Hematopoietic multipotent progenitor cell treated with erythropoietin and hydrocortisone succinate and interleukin-3 and kit ligand, for 4 days (in vitro differentiated cells): ENCODE results near the gene NCOA3.

Experiments
- DNase-seq: peaks from one replicate; pipeline ENCODE4 v3.0.0-alpha.2; 2015

NCOA3 gene

GRCh38 chr20:47645632-47646031 lies 143.9 kb downstream of the NCOA3 start:
- DNase-seq = no peak

DNA sequence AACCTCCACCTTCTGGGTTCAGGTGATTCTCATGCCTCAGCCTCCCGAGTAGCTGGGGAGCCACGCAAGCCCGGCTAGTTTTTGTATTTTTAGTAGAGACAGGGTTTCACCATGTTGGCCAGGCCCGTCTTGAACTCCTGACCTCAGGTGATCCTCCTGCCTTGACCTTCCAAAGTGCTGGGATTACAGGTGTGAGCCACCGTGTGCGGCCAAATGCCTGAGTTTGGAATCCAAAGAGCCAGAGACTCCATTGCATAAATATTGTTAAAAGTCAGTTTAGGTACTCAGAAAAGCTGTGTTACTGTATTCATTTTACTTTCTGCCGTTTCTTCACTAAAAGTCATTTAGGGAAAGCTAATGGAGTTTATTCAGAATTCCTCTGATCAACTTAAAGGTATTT lies 146.3 kb downstream of the NCOA3 start:
- no peak for DNase-seq

GRCh38 chr20:47648943-47649342 lies 147.3 kb downstream of the NCOA3 start:
- DNase-seq = no peak

DNA sequence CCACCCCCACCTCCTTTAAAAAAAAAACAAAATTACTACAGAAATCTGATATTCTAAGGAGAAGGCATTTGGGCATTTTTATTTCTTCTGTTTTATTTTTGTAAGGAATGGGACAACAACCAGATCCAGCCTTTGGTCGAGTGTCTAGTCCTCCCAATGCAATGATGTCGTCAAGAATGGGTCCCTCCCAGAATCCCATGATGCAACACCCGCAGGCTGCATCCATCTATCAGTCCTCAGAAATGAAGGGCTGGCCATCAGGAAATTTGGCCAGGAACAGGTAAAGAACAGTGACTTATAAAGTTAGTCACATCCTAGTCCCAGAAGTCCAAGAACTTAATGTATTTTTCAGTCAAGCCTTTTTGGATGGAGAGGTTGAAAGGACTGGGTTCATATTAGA lies 150.6 kb downstream of the NCOA3 start:
- no peak for DNase-seq

DNA sequence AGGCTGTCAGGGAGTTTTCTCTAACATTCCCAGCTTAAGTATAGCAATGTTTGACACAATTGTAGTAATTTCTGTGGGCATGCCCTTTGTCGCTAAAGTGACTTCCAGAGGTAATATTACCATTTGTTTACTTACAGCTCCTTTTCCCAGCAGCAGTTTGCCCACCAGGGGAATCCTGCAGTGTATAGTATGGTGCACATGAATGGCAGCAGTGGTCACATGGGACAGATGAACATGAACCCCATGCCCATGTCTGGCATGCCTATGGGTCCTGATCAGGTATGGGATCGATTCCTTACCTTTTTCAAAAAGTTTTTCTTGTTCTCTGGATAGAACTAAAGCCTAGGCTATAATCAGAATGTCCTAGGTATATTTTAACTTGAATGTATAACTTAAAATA lies 151.1 kb downstream of the NCOA3 start:
- DNase-seq = no peak

DNA sequence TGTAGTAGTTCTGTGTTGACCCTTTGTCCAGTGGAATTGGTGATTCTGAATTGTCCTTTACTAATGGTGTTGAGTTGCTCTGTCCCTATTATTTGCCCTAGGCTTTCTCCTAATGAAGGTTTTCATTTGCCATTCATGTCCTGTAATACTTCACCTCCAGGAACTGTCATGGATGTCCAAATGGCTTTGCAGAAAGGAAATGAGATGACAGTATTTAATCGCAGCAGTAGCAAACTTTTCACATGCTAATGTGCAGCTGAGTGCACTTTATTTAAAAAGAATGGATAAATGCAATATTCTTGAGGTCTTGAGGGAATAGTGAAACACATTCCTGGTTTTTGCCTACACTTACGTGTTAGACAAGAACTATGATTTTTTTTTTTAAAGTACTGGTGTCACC lies 152.2 kb downstream of the NCOA3 start:
- no peak for DNase-seq

GRCh38 chr20:47654370-47654769 lies 152.7 kb downstream of the NCOA3 start:
- DNase-seq = no peak

DNA sequence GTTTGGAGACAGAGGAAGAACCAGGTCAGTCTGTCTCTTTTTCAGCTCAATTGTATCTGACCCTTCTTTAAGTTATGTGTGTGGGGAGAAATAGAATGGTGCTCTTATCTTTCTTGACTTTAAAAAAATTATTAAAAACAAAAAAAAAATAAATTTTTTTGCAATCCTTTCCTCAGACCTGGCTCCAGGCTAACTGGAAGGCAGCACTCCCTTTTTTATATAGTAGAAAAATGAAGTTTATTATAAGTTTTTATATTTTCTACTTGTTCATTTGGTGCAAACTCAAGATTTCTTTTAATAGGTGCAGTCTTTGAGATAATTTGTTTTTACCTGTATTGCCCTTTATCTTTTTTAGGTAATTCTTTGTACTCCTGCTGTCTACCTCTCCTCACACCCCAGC lies 153.9 kb downstream of the NCOA3 start:
- DNase-seq = no peak

GRCh38 chr20:47656318-47656717 lies 154.6 kb downstream of the NCOA3 start:
- DNase-seq = peak; percentile 59

- peak; percentile 13 for DNase-seq
Measured at GRCh38 chr20:47659904-47660601, 158.4 kb downstream of the NCOA3 start.

DNA sequence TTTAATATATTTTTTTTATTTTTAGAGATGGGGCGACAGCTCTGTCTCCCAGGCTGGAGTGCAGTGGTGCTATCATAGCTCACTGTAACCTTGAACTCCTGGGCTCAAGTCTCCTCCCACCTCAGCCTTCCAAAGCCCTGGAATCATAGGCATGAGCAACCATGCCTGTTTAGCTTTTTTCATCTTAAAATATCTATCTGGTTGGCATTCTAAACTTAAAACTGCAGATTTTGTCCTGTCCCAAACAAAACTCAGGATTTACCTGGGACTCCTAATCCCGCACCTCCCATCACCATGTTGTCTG lies 158.9 kb downstream of the NCOA3 start:
- no peak for DNase-seq

DNA sequence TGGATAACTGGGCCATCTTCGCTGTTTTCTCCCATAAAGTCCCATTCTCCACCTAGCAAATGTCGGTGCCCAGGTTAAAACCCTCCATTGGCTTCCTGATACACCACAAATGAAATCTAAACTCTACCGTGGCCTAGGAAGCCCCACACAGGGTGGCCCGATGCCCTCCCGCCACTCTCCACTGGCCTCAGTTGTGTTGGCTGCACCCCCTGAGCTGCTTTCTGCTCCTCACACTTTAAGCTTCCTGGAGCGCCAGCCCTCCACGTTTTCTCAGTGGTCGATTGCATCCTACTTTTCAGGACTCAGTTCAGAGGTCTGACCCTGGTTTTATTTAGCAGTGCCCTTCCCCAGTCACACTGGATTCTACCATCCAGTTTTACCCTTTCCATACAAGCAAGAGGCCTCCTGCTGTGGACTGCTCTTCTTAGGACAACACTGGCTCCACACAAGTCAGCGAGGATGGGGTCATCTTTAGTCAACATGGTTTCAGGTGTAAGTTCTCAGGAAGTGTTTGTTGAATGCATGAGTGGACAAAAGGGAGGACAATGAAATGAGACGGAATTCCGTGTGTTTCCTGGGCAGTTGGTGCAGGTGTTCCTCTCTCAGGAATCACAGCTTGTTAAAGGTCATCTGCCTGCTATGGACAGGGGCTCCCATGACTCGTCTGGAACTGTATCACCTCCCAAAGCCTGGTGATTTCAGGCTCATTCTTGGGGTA lies 159.5 kb downstream of the NCOA3 start:
- no peak for DNase-seq

DNA sequence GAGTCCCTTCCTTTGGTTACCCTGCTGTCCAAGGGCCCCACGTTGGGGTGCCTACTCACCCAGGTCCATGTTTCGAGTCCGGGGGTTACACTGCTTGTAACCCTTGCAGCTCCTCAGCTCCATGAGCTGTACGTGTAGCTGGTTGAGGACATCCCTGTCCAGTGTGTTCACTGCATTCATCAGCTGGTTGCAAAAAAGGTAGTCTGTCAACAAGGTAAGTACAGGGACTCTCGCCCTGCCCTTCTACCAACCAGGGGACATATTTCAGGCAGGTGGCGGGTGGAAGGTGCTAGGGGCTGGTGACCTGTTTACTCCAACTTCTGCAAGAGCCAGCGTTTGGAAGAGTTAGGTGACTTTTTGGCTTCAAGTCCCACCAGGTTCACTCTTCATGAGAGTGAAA lies 160.0 kb downstream of the NCOA3 start:
- no peak for DNase-seq

DNA sequence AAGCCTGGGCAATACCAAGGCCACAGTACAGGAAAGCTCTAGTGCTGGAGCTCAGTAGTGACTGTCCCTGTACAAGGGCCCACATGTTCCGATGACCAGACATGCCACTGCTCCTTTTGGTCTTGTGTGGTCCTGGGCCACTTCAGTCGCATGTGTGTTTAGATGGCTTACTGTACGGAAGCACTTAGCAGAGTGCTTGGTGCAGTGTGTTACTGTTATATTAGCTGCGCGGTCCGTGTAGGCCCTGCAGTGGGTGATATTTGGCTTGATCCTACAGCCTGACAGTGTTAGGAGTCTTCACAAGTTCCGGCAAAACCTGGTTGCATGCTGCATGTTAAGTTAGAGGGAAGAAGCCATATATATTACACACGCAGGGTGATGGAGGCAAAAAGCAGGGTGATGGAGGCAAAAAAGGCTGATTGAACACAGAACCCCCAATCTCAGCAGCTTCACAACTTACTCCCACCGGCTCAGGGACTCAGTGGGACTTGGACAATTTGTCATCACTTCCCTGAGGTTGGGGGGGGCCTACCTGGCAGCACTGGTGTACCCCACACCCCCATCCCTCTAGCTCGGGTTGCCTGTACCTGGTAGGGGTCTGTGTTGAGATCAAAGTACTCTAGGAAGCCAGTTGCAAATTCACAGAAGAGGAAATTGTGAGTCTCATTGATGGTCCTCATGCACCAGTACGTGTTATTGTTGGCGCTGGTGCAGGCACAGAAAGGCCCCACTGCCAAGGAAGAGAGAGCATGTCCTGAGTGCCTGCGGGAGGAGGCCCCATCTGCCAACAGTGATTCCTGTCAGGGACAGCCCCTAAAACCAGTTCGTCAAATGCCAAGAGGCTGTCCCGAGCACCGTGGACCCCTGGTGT lies 161.0 kb downstream of the NCOA3 start:
- no peak for DNase-seq

DNA sequence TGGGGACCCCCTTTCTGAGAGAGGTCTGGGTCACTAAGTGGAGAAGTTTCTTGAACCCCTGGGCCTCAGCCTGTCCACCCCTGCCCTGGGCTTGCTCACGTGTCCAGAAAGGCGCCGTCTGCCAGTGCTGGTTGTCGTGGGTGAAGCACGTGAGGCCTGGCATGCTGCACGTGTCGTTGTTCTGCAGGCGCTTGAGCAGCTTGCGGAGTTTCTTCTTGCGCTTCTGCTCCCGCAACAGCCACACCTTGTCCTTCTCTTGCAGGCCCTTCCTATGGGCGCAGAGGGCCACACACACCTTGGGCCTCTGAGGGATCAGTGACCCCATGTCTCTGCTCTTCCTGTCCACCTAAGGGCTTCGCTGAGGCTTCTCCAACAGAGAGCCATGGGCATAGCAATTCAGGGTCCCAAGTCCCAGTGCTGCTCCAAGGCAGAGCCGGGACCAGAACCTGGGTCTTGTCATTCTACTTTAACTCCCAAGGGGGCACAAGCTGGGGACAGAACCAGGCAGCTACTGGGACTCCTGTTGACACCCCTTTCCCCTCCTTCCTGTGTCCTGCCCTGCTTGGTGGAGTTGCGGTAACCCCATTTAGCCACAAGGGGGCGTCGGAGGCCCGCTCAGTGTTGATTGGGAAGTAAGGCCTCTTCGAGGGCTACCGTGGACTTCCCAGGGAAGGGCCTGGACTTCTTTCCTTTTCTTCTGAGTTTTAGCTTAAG lies 161.8 kb downstream of the NCOA3 start:
- DNase-seq = peak; percentile 80

DNA sequence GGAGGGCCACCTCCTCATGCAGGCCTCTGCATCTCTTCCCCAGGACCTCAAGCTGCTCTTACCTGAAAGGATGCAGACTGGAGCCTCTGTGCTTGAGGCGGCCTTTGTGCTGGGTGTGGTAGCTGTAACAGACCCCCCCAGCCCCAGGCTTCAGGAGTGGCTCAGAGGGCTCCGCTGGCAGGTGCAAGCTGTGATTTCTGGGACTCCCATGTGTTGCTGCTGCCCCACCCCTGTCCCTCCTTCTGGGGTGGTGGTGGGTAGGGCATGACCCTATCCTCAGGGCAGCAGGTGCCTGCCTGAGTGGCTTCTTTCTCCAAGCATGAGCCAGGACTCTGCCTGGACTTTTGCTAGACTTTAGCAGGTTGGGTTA lies 162.4 kb downstream of the NCOA3 start:
- DNase-seq = no peak

DNA sequence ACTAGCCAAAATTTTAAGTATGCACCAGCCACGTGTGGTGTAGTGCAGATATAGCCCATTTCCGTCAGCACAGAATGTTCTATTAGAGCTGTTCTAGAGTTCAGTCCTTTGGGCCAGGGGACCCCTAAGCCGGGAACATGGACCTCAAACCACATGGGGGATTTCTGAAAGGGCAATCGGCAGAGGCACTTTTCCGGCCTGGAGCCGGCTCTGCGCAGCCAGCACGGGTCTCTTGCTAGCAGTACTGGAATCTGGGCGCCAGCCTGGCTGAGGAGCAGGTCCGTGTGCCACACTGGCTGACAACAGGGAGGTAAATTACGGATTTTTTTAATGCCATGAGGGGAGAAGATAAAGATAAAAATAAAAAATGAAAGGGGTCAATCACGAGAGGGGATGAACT lies 163.1 kb downstream of the NCOA3 start:
- DNase-seq = no peak

DNA sequence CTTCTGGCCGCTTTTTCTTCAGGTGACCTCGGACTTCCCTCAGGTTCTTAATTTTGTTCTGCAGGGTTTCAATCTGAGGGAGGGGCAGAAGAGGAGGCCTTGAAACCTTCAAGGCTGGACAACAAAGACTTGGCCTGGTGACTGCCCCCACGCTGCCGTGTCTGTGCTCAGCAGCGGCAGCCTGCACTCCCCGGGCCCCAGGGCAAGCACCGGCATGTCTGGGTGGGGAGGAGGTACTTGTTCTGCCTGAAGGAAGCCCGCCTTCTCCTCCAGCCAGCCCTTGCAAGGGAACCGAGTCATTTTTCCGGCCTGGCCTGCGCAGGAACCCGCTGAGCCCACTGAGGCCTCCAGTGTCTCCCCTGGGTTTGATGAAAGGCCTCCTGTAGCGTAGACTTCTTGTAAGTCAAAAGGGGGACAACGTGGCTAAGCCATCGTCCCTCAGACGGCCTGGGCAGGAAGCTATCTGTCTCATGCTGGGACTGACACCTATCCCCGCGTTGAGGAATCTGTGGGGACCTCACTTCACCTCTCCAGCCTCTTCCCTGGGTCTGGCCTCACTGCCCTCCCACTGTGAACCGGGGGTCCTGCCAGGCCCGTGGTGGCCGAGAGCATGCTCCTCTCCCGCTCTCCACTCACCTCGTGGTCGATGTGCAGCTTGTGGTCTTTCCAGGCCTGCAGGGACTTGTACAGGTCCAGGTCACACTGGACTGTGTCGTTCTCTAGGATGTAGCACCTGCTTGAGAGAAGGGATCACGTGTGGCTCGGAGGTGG lies 163.7 kb downstream of the NCOA3 start:
- no peak for DNase-seq

DNA sequence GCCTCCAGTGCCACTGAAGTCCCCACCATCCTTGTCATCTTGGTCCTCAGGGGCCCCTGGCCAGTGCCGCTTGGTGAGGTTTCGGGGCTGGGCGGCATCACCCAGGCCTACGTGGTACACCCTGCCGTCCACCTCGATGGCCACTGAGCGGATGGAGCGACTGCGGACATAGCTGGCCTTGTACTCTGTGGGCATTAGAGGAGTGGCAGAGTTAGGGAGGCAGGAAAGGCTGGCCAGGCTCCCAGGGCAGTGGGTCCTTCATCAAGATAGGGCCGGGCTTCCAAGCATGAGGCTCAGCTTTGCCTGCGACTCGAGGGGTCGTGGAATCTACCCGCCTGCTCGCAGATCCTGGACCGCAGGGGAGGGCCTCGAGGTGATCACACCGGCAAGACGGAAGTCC lies 164.6 kb downstream of the NCOA3 start:
- no peak for DNase-seq

DNA sequence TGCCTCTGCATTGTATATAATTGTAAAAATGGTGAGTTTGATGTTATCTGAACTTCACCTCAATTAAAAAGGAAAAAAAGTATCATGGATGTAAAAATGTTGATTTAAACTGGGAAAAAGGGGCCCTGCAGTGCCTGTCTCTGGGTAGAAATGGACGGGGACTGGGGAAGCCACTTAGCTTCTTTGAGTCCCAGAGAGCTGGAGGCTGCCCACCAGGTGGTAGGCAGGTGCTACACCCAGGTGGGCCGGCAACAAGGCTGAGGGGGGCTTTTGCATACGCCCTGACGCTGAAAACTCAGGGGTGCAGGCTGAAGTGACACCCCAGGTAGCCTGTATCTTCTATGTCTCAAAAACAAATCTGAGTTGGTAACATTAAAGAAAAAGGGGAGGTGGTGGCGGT lies 165.4 kb downstream of the NCOA3 start:
- no peak for DNase-seq

DNA sequence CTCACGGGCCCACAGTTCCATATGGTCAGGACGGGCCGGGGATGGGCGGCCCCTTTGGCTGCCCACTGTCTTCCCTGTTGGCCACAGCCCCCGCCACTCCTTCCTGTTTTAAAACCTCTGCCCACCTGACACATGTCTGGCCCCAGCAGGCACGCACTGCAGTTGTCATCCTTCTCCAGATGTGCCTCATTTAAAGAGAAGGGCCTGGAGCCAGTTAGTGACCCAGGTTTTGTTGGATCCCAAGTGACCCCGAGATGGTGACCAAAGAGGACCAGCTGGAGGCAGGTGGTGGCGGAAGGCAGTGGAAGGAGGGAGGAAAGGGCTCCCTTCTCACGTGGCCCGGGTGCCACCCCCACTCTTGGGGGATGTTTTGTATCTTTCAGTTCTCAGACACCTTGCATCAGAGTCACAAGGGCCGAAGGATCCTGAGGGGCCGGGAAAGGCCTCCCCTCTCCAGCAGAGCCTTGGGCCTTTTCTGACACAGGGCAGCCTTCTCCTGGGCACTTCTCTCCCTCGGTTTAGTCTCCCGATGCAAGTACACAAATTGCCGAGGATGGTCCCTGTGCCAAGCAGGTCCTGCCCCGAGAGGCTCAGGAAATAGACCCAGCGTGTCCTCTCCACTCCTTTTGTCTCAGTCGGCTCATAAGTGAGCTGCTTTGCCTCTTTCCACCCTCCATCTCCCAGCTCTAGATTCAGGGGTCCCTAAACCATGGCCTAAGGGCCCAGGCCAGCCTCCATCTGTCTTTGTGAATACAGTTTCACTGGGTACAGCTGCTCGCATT lies 166.0 kb downstream of the NCOA3 start:
- peak; percentile 15 for DNase-seq
